Heart left ventricle (tissue), 11 donors: Measurements from ENCODE around the gene KLHDC9. TPM values are rescaled to one million over a fixed set of nuclear protein-coding genes. Genes with fewer than 3 reads are reported as not detected.

ENCODE experiments used
- polyA plus RNA-seq, 2 donors: library from polyadenylated mRNA; stranded (reverse); fragments of 200-250 nt; gene quantifications; one replicate each; pipeline ENCODE4 v1.2.3, GENCODE V29; 2013
- total RNA-seq, 9 donors: library from RNA; depleted of rRNA in 2 of 9; stranded (reverse); fragments of >200 nt in 2 of 9; fragmentation: NEBNext Ultra II Directional in 3 of 9; extraction: Animal tissue kit (Norgen Biotek cat#: 25700) in 3 of 9; gene quantifications; one replicate each; pipeline versions ENCODE4 v1.1.0 to v1.2.4, GENCODE V29; 2016 to 2023
- donor health status: ischemic (EF 13 %, LVEDD 7.1; RV severe dilation, severe dysfunction).
- donor health status: healthy with polysubstance abuse.
- donor health status: DM: no; HTN: yes; CAD: no.
- donor health status: DM: no; HTN: no; CAD: no.
- donor health status: ischemic (EF 25% LVEDD 5.7; RV mildly dilated, moderate dysfunction).
- donor health status: healthy.
- donor health status: DM: yes; HTN: yes; CAD: no.
- donor health status: PGD.
- donor health status: nonischemic (EF 23%, LVEDD 6.1; RV moderate dilation, normal function).

The KLHDC9 gene
- total and polyA plus RNA-seq, 11 donors, result 0.43 to 13.3 (median 4.8) TPM

Other genes with a start within 250 kb of the KLHDC9 start
- 1 to 10 TPM in 2 of 9 donors, under 1 TPM in 2, not detected in 5; 0.10 to 2.2 (median 1.2) TPM for gene CD244, start 235.5 kb upstream of the KLHDC9 start, total RNA-seq
- under 1 TPM; 0.08 to 0.22 TPM for gene CD244, start 235.5 kb upstream of the KLHDC9 start, polyA plus RNA-seq
- 1,000 to 10,000 TPM in 1 of 9 donors, 10 to 100 TPM in 1, 1 to 10 TPM in 3, under 1 TPM in 2, not detected in 2; 0.35 to 2,168 (median 2.6) TPM for gene ITLN1, start 213.2 kb upstream of the KLHDC9 start, total RNA-seq
- 1 to 10 TPM in 1 of 2 donors, under 1 TPM in 1; 0.62 to 2.1 TPM for gene ITLN1, start 213.2 kb upstream of the KLHDC9 start, polyA plus RNA-seq
- 1 to 10 TPM in 1 of 9 donors, under 1 TPM in 1, not detected in 7; 0.46 to 4.1 TPM for gene ITLN2, start 143.6 kb upstream of the KLHDC9 start, total RNA-seq
- under 1 TPM; 0.15 to 0.23 TPM for gene ITLN2, start 143.6 kb upstream of the KLHDC9 start, polyA plus RNA-seq
- 10 to 100 TPM in 5 of 9 donors, 1 to 10 TPM in 4; 7.5 to 23.4 (median 10.9) TPM for gene F11R, start 77.2 kb upstream of the KLHDC9 start, total RNA-seq
- gene F11R, start 77.2 kb upstream of the KLHDC9 start, polyA plus RNA-seq, result 10 to 100 TPM in 1 of 2 donors, 1 to 10 TPM in 1; 7.4 to 13.8 TPM
- 10 to 100 TPM in 7 of 9 donors, 1 to 10 TPM in 2; 6.1 to 22.7 (median 14.4) TPM for gene TSTD1, start 59.4 kb upstream of the KLHDC9 start, total RNA-seq
- gene TSTD1, start 59.4 kb upstream of the KLHDC9 start, polyA plus RNA-seq, result 10 to 100 TPM; 14.7 to 16.2 TPM
- 10 to 100 TPM; 20.2 to 51.1 (median 28.2) TPM for gene USF1, start 52.4 kb upstream of the KLHDC9 start, total RNA-seq
- 10 to 100 TPM; 31.9 to 43.0 TPM for gene USF1, start 52.4 kb upstream of the KLHDC9 start, polyA plus RNA-seq
- gene ARHGAP30, start 28.5 kb upstream of the KLHDC9 start, total RNA-seq, result 10 to 100 TPM in 2 of 9 donors, 1 to 10 TPM in 7; 1.7 to 32.2 (median 2.1) TPM
- 1 to 10 TPM; 1.3 to 3.0 TPM for gene ARHGAP30, start 28.5 kb upstream of the KLHDC9 start, polyA plus RNA-seq
- under 1 TPM in 2 of 9 donors, not detected in 7; 0.07 to 0.53 TPM for gene NECTIN4, start 8.8 kb upstream of the KLHDC9 start, total RNA-seq
- gene NECTIN4, start 8.8 kb upstream of the KLHDC9 start, polyA plus RNA-seq, result under 1 TPM in 1 of 2 donors, not detected in 1; 0.03 TPM
- 10 to 100 TPM; 38.3 to 59.1 (median 49.4) TPM for gene PFDN2, start 19.7 kb downstream of the KLHDC9 start, total RNA-seq
- gene PFDN2, start 19.7 kb downstream of the KLHDC9 start, polyA plus RNA-seq, result 100 to 1,000 TPM; 162 to 234 TPM
- 10 to 100 TPM; 28.1 to 42.7 (median 34.7) TPM for gene NIT1, start 19.7 kb downstream of the KLHDC9 start, total RNA-seq
- gene NIT1, start 19.7 kb downstream of the KLHDC9 start, polyA plus RNA-seq, result 10 to 100 TPM; 25.8 to 34.3 TPM
- 10 to 100 TPM; 20.8 to 36.0 (median 26.5) TPM for gene DEDD, start 34.3 kb downstream of the KLHDC9 start, total RNA-seq
- 10 to 100 TPM; 13.8 to 38.8 TPM for gene DEDD, start 34.3 kb downstream of the KLHDC9 start, polyA plus RNA-seq
- gene UFC1, start 55.6 kb downstream of the KLHDC9 start, total RNA-seq, result 10 to 100 TPM; 54.4 to 86.9 (median 73.2) TPM
- gene UFC1, start 55.6 kb downstream of the KLHDC9 start, polyA plus RNA-seq, result 100 to 1,000 TPM in 1 of 2 donors, 10 to 100 TPM in 1; 60.7 to 131 TPM
- gene USP21, start 61.1 kb downstream of the KLHDC9 start, total RNA-seq, result 10 to 100 TPM; 12.3 to 20.0 (median 14.6) TPM
- gene USP21, start 61.1 kb downstream of the KLHDC9 start, polyA plus RNA-seq, result 10 to 100 TPM; 13.0 TPM
- gene PPOX, start 68.1 kb downstream of the KLHDC9 start, total RNA-seq, result 10 to 100 TPM in 8 of 9 donors, 1 to 10 TPM in 1; 9.7 to 16.7 (median 13.7) TPM
- 10 to 100 TPM; 10.7 to 24.3 TPM for gene PPOX, start 68.1 kb downstream of the KLHDC9 start, polyA plus RNA-seq
- gene B4GALT3, start 79.1 kb downstream of the KLHDC9 start, total RNA-seq, result 10 to 100 TPM; 18.2 to 34.1 (median 22.4) TPM
- 10 to 100 TPM; 13.4 to 40.8 TPM for gene B4GALT3, start 79.1 kb downstream of the KLHDC9 start, polyA plus RNA-seq
- gene ADAMTS4, start 100.7 kb downstream of the KLHDC9 start, total RNA-seq, result 10 to 100 TPM in 3 of 9 donors, 1 to 10 TPM in 6; 1.6 to 65.2 (median 8.4) TPM
- gene ADAMTS4, start 100.7 kb downstream of the KLHDC9 start, polyA plus RNA-seq, result 1 to 10 TPM; 5.7 to 6.1 TPM
- 100 to 1,000 TPM; 214 to 460 (median 297) TPM for gene NDUFS2, start 104.0 kb downstream of the KLHDC9 start, total RNA-seq
- 100 to 1,000 TPM; 157 to 189 TPM for gene NDUFS2, start 104.0 kb downstream of the KLHDC9 start, polyA plus RNA-seq
- gene FCER1G, start 116.9 kb downstream of the KLHDC9 start, total RNA-seq, result 100 to 1,000 TPM in 1 of 9 donors, 10 to 100 TPM in 5, 1 to 10 TPM in 3; 2.9 to 157 (median 17.1) TPM
- 10 to 100 TPM; 14.6 to 40.0 TPM for gene FCER1G, start 116.9 kb downstream of the KLHDC9 start, polyA plus RNA-seq
- gene APOA2, start 125.3 kb downstream of the KLHDC9 start, total RNA-seq, result not detected
- not detected for gene APOA2, start 125.3 kb downstream of the KLHDC9 start, polyA plus RNA-seq
- 10 to 100 TPM; 24.1 to 37.1 (median 31.1) TPM for gene TOMM40L, start 127.7 kb downstream of the KLHDC9 start, total RNA-seq
- gene TOMM40L, start 127.7 kb downstream of the KLHDC9 start, polyA plus RNA-seq, result 10 to 100 TPM; 28.8 to 29.1 TPM
- gene NR1I3, start 139.8 kb downstream of the KLHDC9 start, total RNA-seq, result not detected
- gene NR1I3, start 139.8 kb downstream of the KLHDC9 start, polyA plus RNA-seq, result under 1 TPM in 1 of 2 donors, not detected in 1; 0.23 TPM
- gene PCP4L1, start 160.4 kb downstream of the KLHDC9 start, total RNA-seq, result under 1 TPM in 8 of 9 donors, not detected in 1; 0.29 to 0.62 (median 0.49) TPM
- gene PCP4L1, start 160.4 kb downstream of the KLHDC9 start, polyA plus RNA-seq, result under 1 TPM; 0.19 to 0.42 TPM
- gene MPZ, start 211.6 kb downstream of the KLHDC9 start, total RNA-seq, result 1 to 10 TPM in 8 of 9 donors, under 1 TPM in 1; 0.90 to 5.6 (median 2.7) TPM
- gene MPZ, start 211.6 kb downstream of the KLHDC9 start, polyA plus RNA-seq, result 1 to 10 TPM; 1.2 to 2.1 TPM
- gene SDHC, start 216.0 kb downstream of the KLHDC9 start, total RNA-seq, result 100 to 1,000 TPM; 113 to 408 (median 314) TPM
- gene SDHC, start 216.0 kb downstream of the KLHDC9 start, polyA plus RNA-seq, result 100 to 1,000 TPM in 1 of 2 donors, 10 to 100 TPM in 1; 50.6 to 256 TPM